ENCODE data around the gene CCDC33.

DNA sequence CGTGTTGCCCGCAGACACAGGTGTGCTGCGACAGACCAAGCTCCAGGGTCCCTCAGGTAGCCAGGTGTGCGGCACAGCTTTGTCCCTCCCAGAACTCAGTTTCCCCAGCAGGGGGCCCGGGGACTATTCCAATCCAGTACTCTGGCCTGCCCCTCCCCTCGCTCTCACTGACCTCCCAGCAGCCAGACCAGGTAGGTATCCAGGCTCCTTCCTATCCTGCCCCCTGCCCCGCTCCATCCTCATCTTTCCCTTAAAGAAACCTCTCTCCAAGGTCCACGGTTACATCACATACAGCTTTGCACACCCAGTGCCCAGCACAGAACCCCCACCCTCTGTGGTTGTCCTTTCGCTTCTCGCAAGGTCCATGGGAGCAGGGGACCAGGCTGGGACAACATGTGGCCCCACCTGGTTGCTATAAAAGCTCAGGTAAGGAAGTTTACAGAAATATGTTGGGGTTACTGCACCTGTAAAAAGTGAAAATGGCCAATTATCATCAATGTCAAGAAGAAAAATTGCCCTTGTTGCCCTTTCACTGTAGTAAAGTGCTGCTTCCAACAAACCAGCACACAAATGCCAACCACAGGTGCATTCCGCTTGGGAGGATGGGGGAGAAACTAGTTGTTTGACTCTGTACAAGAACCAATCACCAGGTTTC is 138.6 kb downstream of the CCDC33 start:
- TF ChIP-seq, protein P1, sequence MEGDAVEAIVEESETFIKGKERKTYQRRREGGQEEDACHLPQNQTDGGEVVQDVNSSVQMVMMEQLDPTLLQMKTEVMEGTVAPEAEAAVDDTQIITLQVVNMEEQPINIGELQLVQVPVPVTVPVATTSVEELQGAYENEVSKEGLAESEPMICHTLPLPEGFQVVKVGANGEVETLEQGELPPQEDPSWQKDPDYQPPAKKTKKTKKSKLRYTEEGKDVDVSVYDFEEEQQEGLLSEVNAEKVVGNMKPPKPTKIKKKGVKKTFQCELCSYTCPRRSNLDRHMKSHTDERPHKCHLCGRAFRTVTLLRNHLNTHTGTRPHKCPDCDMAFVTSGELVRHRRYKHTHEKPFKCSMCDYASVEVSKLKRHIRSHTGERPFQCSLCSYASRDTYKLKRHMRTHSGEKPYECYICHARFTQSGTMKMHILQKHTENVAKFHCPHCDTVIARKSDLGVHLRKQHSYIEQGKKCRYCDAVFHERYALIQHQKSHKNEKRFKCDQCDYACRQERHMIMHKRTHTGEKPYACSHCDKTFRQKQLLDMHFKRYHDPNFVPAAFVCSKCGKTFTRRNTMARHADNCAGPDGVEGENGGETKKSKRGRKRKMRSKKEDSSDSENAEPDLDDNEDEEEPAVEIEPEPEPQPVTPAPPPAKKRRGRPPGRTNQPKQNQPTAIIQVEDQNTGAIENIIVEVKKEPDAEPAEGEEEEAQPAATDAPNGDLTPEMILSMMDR (IDR thresholded peaks at IDR 0.05; ENCODE audit: insufficient read depth, low read length), result no peak
- TF ChIP-seq, protein P2, sequence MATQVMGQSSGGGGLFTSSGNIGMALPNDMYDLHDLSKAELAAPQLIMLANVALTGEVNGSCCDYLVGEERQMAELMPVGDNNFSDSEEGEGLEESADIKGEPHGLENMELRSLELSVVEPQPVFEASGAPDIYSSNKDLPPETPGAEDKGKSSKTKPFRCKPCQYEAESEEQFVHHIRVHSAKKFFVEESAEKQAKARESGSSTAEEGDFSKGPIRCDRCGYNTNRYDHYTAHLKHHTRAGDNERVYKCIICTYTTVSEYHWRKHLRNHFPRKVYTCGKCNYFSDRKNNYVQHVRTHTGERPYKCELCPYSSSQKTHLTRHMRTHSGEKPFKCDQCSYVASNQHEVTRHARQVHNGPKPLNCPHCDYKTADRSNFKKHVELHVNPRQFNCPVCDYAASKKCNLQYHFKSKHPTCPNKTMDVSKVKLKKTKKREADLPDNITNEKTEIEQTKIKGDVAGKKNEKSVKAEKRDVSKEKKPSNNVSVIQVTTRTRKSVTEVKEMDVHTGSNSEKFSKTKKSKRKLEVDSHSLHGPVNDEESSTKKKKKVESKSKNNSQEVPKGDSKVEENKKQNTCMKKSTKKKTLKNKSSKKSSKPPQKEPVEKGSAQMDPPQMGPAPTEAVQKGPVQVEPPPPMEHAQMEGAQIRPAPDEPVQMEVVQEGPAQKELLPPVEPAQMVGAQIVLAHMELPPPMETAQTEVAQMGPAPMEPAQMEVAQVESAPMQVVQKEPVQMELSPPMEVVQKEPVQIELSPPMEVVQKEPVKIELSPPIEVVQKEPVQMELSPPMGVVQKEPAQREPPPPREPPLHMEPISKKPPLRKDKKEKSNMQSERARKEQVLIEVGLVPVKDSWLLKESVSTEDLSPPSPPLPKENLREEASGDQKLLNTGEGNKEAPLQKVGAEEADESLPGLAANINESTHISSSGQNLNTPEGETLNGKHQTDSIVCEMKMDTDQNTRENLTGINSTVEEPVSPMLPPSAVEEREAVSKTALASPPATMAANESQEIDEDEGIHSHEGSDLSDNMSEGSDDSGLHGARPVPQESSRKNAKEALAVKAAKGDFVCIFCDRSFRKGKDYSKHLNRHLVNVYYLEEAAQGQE (IDR thresholded peaks at IDR 0.05; ENCODE audit: insufficient replicate concordance, low read depth), result no peak
- TF ChIP-seq POLR2AphosphoS5 (IDR thresholded peaks at IDR 0.05; ENCODE audit: low read depth), result no peak

Measured in HL-60 (cell line).